Mucosa of descending colon (tissue), 3 donors: ENCODE results near the gene TNPO3. TPM values are rescaled to one million over a fixed set of nuclear protein-coding genes. Genes with fewer than 3 reads are reported as not detected.

Experiments used
- ATAC-seq: fragments of 200-7000 bp; cut with Tn5 transposase; one replicate; pipeline ENCODE4 v1.9.1; 2020; ENCODE audit warnings: mild to moderate bottlenecking, moderate library complexity
- DNase-seq, 3 donors: peaks; one replicate each; pipeline ENCODE4 v3.0.0-alpha.2; 2020
- H3K36me3 ChIP-seq: fragments of 200-600 bp; one replicate; pipeline ENCODE4 v1.8.0; 2021; ENCODE audit warnings: low read depth, mild to moderate bottlenecking
- H3K4me1 ChIP-seq: fragments of 200-600 bp; one replicate; pipeline ENCODE4 v1.8.0; 2021; ENCODE audit warnings: low read depth, mild to moderate bottlenecking
- H3K4me3 ChIP-seq: fragments of 200-600 bp; one replicate; pipeline ENCODE4 v1.8.0; 2021; ENCODE audit warnings: mild to moderate bottlenecking
- H3K9me3 ChIP-seq: fragments of 200-600 bp; one replicate; pipeline ENCODE4 v1.8.0; 2021; ENCODE audit warnings: mild to moderate bottlenecking
- intact Hi-C, 2 donors: fragments of 100-400 bp; cut with DNase I in 1 of 2; cut with micrococcal nuclease in 1 of 2; formaldehyde crosslinking; loops; one replicate each; pipeline versions ENCODE4 v1.11.0 to v1.11.1; 2022; cut with DNase I, micrococcal nuclease
- total RNA-seq, 3 donors: library from RNA; stranded (reverse); fragmentation: NEBNext Ultra II Directional in 2 of 3; extraction: Animal tissue kit (Norgen Biotek cat#: 25700) in 2 of 3; gene quantifications; one replicate each; pipeline versions ENCODE4 v1.2.1 to v1.2.4, GENCODE V29; 2021 to 2023
- TF ChIP-seq, protein P1 (sequence below): fragments of 200-600 bp; IDR thresholded peaks from one replicate; pipeline ENCODE4 v1.8.0; 2022; ENCODE audit warnings: antibody characterized with exemption, mild to moderate bottlenecking
- donor health status: DM: no; HTN: no; CAD: no; lungs with moderate emphysema.
- donor health status: DM: no; HTN: no; CAD: no.
- donor health status: DM: no; HTN: yes; CAD: no.

The TNPO3 gene
- total RNA-seq, 3 donors from 2014 or later, result 36.0 to 43.6 (median 38.7) TPM

DNA sequence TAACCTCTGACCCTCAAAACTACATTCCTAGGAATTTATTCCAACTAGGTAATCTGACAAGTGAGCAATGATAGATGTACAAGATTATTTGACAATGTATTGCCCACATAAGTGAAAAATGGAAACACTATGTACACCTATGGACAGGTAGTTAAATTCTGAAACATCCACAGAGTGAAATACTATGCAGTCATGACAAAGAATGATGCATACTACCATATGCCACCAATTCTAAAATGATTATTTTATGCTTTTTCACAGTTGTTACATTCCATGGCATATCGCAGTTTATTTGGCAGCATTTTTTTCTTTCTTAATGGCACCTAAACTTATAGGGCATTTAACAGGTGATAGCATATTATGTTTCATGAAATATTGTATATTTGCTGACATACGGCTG lies 20.1 kb upstream of the TNPO3 start:
- DNase-seq (no peak), ATAC-seq (no peak)
- Histone ChIP-seq H3K4me1 (no peaks in the 10 kb centered on the region), H3K4me3 (no peak overlapping the region), H3K9me3 (no peaks in the 10 kb centered on the region), H3K36me3 (no peaks in the 10 kb centered on the region)
- intact Hi-C loops, result no loop called here
- TF ChIP-seq, protein P1, sequence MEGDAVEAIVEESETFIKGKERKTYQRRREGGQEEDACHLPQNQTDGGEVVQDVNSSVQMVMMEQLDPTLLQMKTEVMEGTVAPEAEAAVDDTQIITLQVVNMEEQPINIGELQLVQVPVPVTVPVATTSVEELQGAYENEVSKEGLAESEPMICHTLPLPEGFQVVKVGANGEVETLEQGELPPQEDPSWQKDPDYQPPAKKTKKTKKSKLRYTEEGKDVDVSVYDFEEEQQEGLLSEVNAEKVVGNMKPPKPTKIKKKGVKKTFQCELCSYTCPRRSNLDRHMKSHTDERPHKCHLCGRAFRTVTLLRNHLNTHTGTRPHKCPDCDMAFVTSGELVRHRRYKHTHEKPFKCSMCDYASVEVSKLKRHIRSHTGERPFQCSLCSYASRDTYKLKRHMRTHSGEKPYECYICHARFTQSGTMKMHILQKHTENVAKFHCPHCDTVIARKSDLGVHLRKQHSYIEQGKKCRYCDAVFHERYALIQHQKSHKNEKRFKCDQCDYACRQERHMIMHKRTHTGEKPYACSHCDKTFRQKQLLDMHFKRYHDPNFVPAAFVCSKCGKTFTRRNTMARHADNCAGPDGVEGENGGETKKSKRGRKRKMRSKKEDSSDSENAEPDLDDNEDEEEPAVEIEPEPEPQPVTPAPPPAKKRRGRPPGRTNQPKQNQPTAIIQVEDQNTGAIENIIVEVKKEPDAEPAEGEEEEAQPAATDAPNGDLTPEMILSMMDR, result no peak

DNA sequence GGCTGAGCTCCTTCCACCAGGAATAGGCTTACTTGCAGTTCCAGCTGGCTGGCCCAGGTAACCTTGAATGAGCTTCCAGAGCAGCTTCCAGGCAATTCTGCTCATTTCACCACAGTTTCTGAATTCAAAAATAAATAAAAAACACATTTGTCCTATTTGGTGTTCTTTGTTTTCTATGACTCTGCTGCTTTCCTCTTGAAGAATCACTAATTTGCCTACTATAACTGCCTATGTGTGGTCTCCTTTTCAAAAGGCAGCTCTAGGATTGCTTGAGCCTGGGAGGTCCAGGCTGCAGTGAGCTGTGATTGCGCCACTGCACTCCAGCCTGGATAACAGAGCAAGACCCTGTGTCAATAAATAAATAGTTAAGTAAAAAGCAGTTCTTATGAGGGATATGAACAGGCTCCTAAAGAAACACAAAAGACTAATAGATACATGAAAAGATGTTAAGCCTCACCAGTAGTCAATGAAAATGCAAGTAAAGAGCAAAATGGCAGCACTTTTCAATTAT lies 19.5 kb upstream of the TNPO3 start:
- TF ChIP-seq, protein P1, result no peak
- Histone ChIP-seq H3K9me3 (no peaks in the 10 kb centered on the region), H3K4me1 (no peaks in the 10 kb centered on the region), H3K4me3 (no peak overlapping the region), H3K36me3 (no peaks in the 10 kb centered on the region)
- no peak for DNase-seq
- no peak for ATAC-seq
- intact Hi-C loops, result no loop called here

DNA sequence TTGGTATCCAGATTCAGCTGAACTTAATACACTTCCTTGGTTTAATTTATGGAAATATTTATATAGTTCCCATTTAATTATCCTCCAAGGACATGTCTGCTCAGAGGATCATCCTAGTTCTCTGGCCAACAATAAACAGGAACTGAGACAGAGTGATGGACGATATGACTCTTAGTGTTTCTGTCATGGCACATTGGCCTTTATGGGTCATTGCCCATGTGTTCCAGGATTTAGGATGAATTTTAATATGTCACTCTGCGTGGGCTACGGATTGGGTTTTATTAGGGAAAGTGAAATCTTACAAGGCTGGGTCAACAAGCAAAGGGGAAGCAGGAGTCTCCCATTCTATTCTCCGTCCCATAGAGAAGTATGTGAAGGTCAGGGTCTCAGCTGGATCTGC lies 18.8 kb upstream of the TNPO3 start:
- ATAC-seq (no peak), DNase-seq (no peak)
- Histone ChIP-seq H3K4me3 (no peak overlapping the region), H3K36me3 (no peaks in the 10 kb centered on the region), H3K4me1 (no peaks in the 10 kb centered on the region), H3K9me3 (no peaks in the 10 kb centered on the region)
- TF ChIP-seq, protein P1, result no peak
- intact Hi-C loops, result no loop called here

DNA sequence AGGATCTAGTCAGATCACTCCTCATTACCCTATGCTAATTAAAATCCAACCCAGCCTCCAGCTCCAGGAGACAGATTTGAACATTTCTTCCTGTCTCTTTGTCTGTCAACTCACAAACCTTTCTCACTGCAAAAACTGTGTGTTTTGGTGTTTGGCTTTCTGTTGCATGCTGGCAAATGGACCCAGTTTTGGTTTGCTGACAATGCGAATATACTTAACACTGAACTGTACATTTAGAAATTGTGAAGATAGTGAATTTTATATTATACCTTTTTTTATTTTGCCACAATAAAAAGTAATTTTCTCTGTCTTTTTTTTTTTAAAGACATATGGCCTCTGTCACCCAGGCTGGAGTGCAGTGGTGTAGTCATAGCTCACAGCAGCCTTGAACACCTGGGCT lies 18.3 kb upstream of the TNPO3 start:
- intact Hi-C loops, result no loop called here
- DNase-seq (no peak), ATAC-seq (no peak)
- H3K4me1 ChIP-seq, result no peaks in the 10 kb centered on the region
- H3K9me3 ChIP-seq, result no peaks in the 10 kb centered on the region
- TF ChIP-seq, protein P1, result no peak
- no peaks in the 10 kb centered on the region for H3K36me3 ChIP-seq
- H3K4me3 ChIP-seq, result no peak overlapping the region

DNA sequence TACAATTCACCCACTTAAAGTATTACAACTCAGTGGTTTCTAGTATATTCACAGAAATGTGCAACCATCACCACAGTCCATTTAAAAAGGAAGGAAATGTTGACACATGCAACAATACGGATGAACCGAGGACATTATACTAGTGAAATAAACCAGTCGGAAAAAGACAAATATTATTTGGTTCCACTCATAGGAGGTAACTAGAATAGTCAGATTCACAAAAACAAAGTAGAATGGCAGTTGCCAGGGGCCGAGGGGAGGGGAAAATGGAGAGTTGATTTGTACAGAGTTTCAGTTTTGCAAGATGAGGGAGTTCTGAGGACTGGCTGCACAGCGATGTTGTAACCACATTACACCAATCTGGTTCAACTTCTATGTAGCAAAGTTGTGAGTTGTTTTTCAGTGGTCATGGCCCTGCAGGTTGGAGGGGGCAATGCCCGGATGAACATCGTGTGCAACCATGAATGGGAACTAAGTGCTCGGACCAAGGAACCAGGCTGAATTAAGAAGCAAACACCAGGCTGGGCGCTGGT lies 17.6 kb upstream of the TNPO3 start:
- intact Hi-C loops, result no loop called here
- H3K9me3 ChIP-seq, result no peaks in the 10 kb centered on the region
- TF ChIP-seq, protein P1, result no peak
- ATAC-seq (no peak), DNase-seq (no peak)
- no peaks in the 10 kb centered on the region for H3K4me1 ChIP-seq
- no peak overlapping the region for H3K4me3 ChIP-seq
- no peaks in the 10 kb centered on the region for H3K36me3 ChIP-seq

DNA sequence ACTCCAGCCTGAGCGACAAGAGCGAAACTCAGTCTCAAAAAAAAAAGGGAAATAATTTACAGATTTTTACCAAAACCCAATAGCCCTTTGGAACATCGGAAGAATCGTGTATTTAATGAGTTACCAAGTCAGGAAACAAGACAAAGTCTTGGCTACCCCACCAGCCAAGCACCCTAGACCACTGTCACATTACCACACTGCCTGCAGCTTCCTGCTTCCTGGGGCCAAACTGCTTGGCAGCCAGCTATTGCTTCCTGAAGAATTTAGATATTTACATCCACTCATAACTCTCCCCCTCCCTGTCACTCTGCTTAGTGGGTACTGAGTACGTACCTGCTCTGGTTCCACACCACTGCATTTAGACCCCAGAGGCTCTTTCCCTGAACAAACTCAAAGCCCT lies 14.1 kb upstream of the TNPO3 start:
- TF ChIP-seq, protein P1, result no peak
- Histone ChIP-seq H3K36me3 (no peaks in the 10 kb centered on the region), H3K4me1 (no peaks in the 10 kb centered on the region), H3K4me3 (no peak overlapping the region), H3K9me3 (no peaks in the 10 kb centered on the region)
- DNase-seq, result no peak
- no peak for ATAC-seq
- intact Hi-C loops, result no loop called here
